GM18498 (cell line): ENCODE measurements around the gene SLC49A4.

Source experiments
- ATAC-seq: cut with Tn5 transposase; IDR thresholded peaks from one replicate; pipeline ENCODE4 v1.9.1; 2021; ENCODE audit warnings: mild to moderate bottlenecking, moderate library complexity; ENCODE audit not compliant: unreplicated experiment

Gene SLC49A4

GRCh38 chr3:122898298-122898697 lies 103.4 kb downstream of the SLC49A4 start:
- ATAC-seq, result no peak

GRCh38 chr3:122902326-122902725 lies 107.5 kb downstream of the SLC49A4 start:
- no peak for ATAC-seq

GRCh38 chr3:122903171-122903570 lies 108.3 kb downstream of the SLC49A4 start:
- no peak for ATAC-seq

GRCh38 chr3:122907471-122907870 lies 112.6 kb downstream of the SLC49A4 start:
- no peak for ATAC-seq

GRCh38 chr3:122908251-122908650 lies 113.4 kb downstream of the SLC49A4 start:
- ATAC-seq, result no peak

- no peak for ATAC-seq
Measured at GRCh38 chr3:122911901-122912300, 117.0 kb downstream of the SLC49A4 start.

- no peak for ATAC-seq
Measured at GRCh38 chr3:122912772-122913538, 118.1 kb downstream of the SLC49A4 start.

GRCh38 chr3:122913539-122914100 lies 118.8 kb downstream of the SLC49A4 start:
- no peak for ATAC-seq

GRCh38 chr3:122915300-122916055 lies 120.6 kb downstream of the SLC49A4 start:
- ATAC-seq, result no peak

GRCh38 chr3:122916084-122916483 lies 121.2 kb downstream of the SLC49A4 start:
- no peak for ATAC-seq

- peak; percentile 63 for ATAC-seq
Measured at GRCh38 chr3:122916580-122916979, 121.7 kb downstream of the SLC49A4 start.

- no peak for ATAC-seq
Measured at GRCh38 chr3:122917412-122917811, 122.5 kb downstream of the SLC49A4 start.

GRCh38 chr3:122918576-122919290 lies 123.9 kb downstream of the SLC49A4 start:
- no peak for ATAC-seq

GRCh38 chr3:122919291-122919610 lies 124.4 kb downstream of the SLC49A4 start:
- ATAC-seq, result no peak

GRCh38 chr3:122920986-122921385 lies 126.1 kb downstream of the SLC49A4 start:
- ATAC-seq, result no peak

GRCh38 chr3:122921791-122922651 lies 127.2 kb downstream of the SLC49A4 start:
- peak; percentile 50 for ATAC-seq

GRCh38 chr3:122923611-122924010 lies 128.7 kb downstream of the SLC49A4 start:
- no peak for ATAC-seq

- no peak for ATAC-seq
Measured at GRCh38 chr3:122924056-122924455, 129.2 kb downstream of the SLC49A4 start.

GRCh38 chr3:122925756-122926155 lies 130.9 kb downstream of the SLC49A4 start:
- ATAC-seq, result no peak

- ATAC-seq, result no peak
Measured at GRCh38 chr3:122926322-122926721, 131.5 kb downstream of the SLC49A4 start.
